HG02884 (cell line): ENCODE measurements around the gene RASSF3.
A peak's percentile ranks its signal among the peaks of the same experiment; 100 is the strongest.

Experiments
- ATAC-seq: cut with Tn5 transposase; IDR thresholded peaks from one replicate; pipeline ENCODE4 v1.9.1; 2021; ENCODE audit warnings: mild to moderate bottlenecking, moderate library complexity; ENCODE audit not compliant: unreplicated experiment

The RASSF3 gene

GRCh38 chr12:64667793-64668192 is 57.5 kb downstream of the RASSF3 start:
- ATAC-seq = no peak

- peak; percentile 70 for ATAC-seq
Measured at GRCh38 chr12:64669270-64669842, 59.1 kb downstream of the RASSF3 start.

GRCh38 chr12:64670019-64670418 is 59.7 kb downstream of the RASSF3 start:
- ATAC-seq = no peak

GRCh38 chr12:64670919-64671639 is 60.8 kb downstream of the RASSF3 start:
- no peak for ATAC-seq

- ATAC-seq = no peak
Measured at GRCh38 chr12:64671681-64672080, 61.4 kb downstream of the RASSF3 start.

GRCh38 chr12:64672925-64673409 is 62.7 kb downstream of the RASSF3 start:
- no peak for ATAC-seq

- no peak for ATAC-seq
Measured at GRCh38 chr12:64673490-64674169, 63.3 kb downstream of the RASSF3 start.

GRCh38 chr12:64674367-64674922 is 64.2 kb downstream of the RASSF3 start:
- no peak for ATAC-seq

GRCh38 chr12:64675795-64676194 is 65.5 kb downstream of the RASSF3 start:
- ATAC-seq = no peak

GRCh38 chr12:64678248-64678647 is 68.0 kb downstream of the RASSF3 start:
- no peak for ATAC-seq

GRCh38 chr12:64678835-64679234 is 68.5 kb downstream of the RASSF3 start:
- no peak for ATAC-seq

GRCh38 chr12:64679487-64680001 is 69.2 kb downstream of the RASSF3 start:
- ATAC-seq = peak; percentile 33

- no peak for ATAC-seq
Measured at GRCh38 chr12:64680235-64680634, 69.9 kb downstream of the RASSF3 start.

GRCh38 chr12:64681200-64682052 is 71.1 kb downstream of the RASSF3 start:
- ATAC-seq = peak; percentile 57

GRCh38 chr12:64682572-64683277 is 72.4 kb downstream of the RASSF3 start:
- no peak for ATAC-seq

- no peak for ATAC-seq
Measured at GRCh38 chr12:64683816-64684543, 73.7 kb downstream of the RASSF3 start.

GRCh38 chr12:64685050-64685449 is 74.8 kb downstream of the RASSF3 start:
- no peak for ATAC-seq

GRCh38 chr12:64685605-64686004 is 75.3 kb downstream of the RASSF3 start:
- no peak for ATAC-seq

GRCh38 chr12:64687816-64688215 is 77.5 kb downstream of the RASSF3 start:
- ATAC-seq = no peak
